ENCODE results near the gene C6orf120. TPM values are rescaled to one million over a fixed set of nuclear protein-coding genes. Genes with fewer than 3 reads are reported as not detected.

C6orf120 gene
- total RNA-seq, 1 experiment from 2014 or later: 23.2 TPM

- no peak for DNase-seq (ENCODE audit: low spot score)
- intact Hi-C loops (cut with micrococcal nuclease; ENCODE audit: unreplicated experiment): loop anchor here (10.0 kb wide), 1 partner anchor 765 kb away; no protein-coding TSS in a partner anchor
- H3K36me3 ChIP-seq (ENCODE audit: insufficient read depth, low read length, poor library complexity, severe bottlenecking): peaks cover 15% of the 10 kb centered on the region
Observed at GRCh38 chr6:169659820-169660610, 41.9 kb upstream of the C6orf120 start.

GRCh38 chr6:169660751-169661390, 41.1 kb upstream of the C6orf120 start:
- intact Hi-C loops (cut with micrococcal nuclease; ENCODE audit: unreplicated experiment): no loop called here
- no peak overlapping the region for H3K4me3 ChIP-seq (ENCODE audit: low read depth, low read length, poor library complexity, severe bottlenecking)
- H3K36me3 ChIP-seq (ENCODE audit: insufficient read depth, low read length, poor library complexity, severe bottlenecking): peaks cover 15% of the 10 kb centered on the region
- DNase-seq (ENCODE audit: low spot score): no peak
- H3K27me3 ChIP-seq (replicated peaks; ENCODE audit: insufficient read depth, low read depth, low read length, poor library complexity): no peaks in the 10 kb centered on the region
- no peak overlapping the region for H3K27ac ChIP-seq (ENCODE audit: low read depth, low read length, poor library complexity, severe bottlenecking)
- no peaks in the 10 kb centered on the region for H3K4me1 ChIP-seq (ENCODE audit: insufficient read depth, low read length, poor library complexity, severe bottlenecking)
- TF ChIP-seq EZH2 (IDR thresholded peaks at IDR 0.05; ENCODE audit: borderline replicate concordance, low read depth, low read length, poor library complexity, severe bottlenecking) (no peak), CTCF (conservative IDR thresholded peaks at IDR 0.05; ENCODE audit: low read depth, low read length) (no peak)
- CTCF ChIA-PET: no interaction called here
- BruUV-seq (replicated peaks): no TSS peak
- H3K9me3 ChIP-seq (ENCODE audit: low read depth, low read length, poor library complexity, severe bottlenecking): no peaks in the 10 kb centered on the region
- POLR2A ChIA-PET (ENCODE audit: low non-redundant PET): no interaction called here

More at GRCh38 chr6:169659820-169660610, 41.9 kb upstream of the C6orf120 start:
- H3K4me3 ChIP-seq (ENCODE audit: low read depth, low read length, poor library complexity, severe bottlenecking): no peak overlapping the region
- ChIA-PET CTCF (no interaction called here), POLR2A (ENCODE audit: low non-redundant PET) (no interaction called here)
- H3K4me1 ChIP-seq (ENCODE audit: insufficient read depth, low read length, poor library complexity, severe bottlenecking): no peaks in the 10 kb centered on the region
- BruUV-seq (replicated peaks): no TSS peak
- no peaks in the 10 kb centered on the region for H3K27me3 ChIP-seq (replicated peaks; ENCODE audit: insufficient read depth, low read depth, low read length, poor library complexity)
- no peak for TF ChIP-seq EZH2 (IDR thresholded peaks at IDR 0.05; ENCODE audit: borderline replicate concordance, low read depth, low read length, poor library complexity, severe bottlenecking)
- TF ChIP-seq CTCF (conservative IDR thresholded peaks at IDR 0.05; ENCODE audit: low read depth, low read length): no peak
- no peaks in the 10 kb centered on the region for H3K9me3 ChIP-seq (ENCODE audit: low read depth, low read length, poor library complexity, severe bottlenecking)
- no peak overlapping the region for H3K27ac ChIP-seq (ENCODE audit: low read depth, low read length, poor library complexity, severe bottlenecking)

DNA sequence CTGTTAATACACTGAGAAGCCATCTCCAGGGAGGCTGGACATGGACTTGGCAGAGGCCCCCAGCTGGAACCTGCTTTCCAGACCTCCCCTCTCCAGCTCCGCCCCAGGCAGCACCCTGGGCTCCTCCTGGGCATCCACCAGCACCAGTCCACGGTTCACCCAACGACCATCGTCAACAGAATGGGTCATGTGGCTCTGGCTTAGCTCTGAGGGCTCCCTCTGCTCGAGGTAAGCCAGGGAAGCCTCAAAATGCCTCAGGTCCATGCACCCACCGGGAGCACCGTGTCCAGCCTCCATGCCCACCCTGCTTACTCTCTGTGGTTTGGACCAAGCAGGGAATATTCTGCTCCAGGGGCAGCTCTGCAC, 40.6 kb upstream of the C6orf120 start:
- no peak overlapping the region for H3K4me3 ChIP-seq (ENCODE audit: low read depth, low read length, poor library complexity, severe bottlenecking)
- no peak for DNase-seq (ENCODE audit: low spot score)
- POLR2A ChIA-PET (ENCODE audit: low non-redundant PET): no interaction called here
- H3K4me1 ChIP-seq (ENCODE audit: insufficient read depth, low read length, poor library complexity, severe bottlenecking): no peaks in the 10 kb centered on the region
- intact Hi-C loops (cut with micrococcal nuclease; ENCODE audit: unreplicated experiment): no loop called here
- BruUV-seq (replicated peaks): no TSS peak
- CTCF ChIA-PET: no interaction called here
- H3K27me3 ChIP-seq (replicated peaks; ENCODE audit: insufficient read depth, low read depth, low read length, poor library complexity): no peaks in the 10 kb centered on the region
- TF ChIP-seq CTCF (conservative IDR thresholded peaks at IDR 0.05; ENCODE audit: low read depth, low read length): no peak
- H3K27ac ChIP-seq (ENCODE audit: low read depth, low read length, poor library complexity, severe bottlenecking): no peak overlapping the region
- no peaks in the 10 kb centered on the region for H3K9me3 ChIP-seq (ENCODE audit: low read depth, low read length, poor library complexity, severe bottlenecking)
- peaks cover 15% of the 10 kb centered on the region for H3K36me3 ChIP-seq (ENCODE audit: insufficient read depth, low read length, poor library complexity, severe bottlenecking)
